GM18526 (cell line): ENCODE data around the gene LCN6.

Experiments used
- POLR2A ChIP-seq: IDR thresholded peaks from 3 replicates; pipeline ENCODE4 v1.6.1; 2011; ENCODE audit not compliant: insufficient read length; ENCODE audit errors: extremely low read depth

The LCN6 gene, protein sequence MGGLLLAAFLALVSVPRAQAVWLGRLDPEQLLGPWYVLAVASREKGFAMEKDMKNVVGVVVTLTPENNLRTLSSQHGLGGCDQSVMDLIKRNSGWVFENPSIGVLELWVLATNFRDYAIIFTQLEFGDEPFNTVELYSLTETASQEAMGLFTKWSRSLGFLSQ

DNA sequence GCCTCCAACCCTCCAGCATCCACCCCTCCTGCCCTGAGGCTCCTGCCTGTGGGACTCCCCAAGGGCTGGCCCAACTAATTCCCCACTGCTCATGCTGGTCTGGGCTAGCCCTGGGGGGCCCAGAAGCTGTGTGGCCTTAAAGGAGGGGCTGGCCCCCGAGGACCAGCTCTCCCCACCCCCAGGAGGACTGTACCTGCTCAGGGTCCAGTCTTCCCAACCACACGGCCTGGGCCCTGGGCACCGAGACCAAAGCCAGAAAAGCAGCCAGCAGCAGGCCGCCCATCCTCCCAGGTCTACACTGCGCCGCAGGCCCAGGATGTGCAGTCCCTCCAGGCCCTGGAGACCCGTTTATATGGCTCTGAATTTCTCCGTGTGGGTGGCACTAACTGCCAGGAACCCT is at the start of gene LCN6:
Gene LCN6, minus strand, starts transcription at position 325 of the 400 bp plus-strand sequence. Its CDS starts 42 bp downstream, at position 283.
- TF ChIP-seq POLR2A = no peak

DNA sequence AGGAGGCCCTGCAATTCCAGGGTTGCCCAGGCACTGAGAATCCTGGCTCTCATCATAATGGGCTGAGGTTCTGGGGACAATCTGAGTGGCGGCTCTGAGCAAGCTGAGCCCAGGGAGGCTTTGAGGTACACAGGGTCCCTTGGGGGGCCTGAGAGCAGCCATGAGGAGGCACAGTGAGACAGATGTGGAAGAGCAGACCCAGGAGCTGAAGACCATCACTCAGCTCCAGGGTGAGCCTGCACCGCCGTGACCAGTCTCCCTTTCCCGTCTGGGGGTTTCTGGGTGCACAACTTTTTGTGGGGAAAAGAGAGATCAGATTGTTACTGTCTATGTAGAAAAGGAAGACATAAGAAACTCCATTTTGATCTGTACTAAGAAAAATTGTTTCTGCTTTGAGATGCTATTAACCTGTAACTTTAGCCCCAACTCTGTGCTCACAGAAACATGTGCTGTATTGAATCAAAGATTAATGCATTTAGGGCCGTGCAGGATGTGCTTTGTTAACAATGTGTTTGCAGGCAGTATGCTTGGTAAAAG is 48.0 kb upstream of the LCN6 start, which contains the start of gene CCDC183:
Gene CCDC183, plus strand, starts transcription at position 101 of the 537 bp plus-strand sequence. Its CDS starts 60 bp downstream, at position 161.
- TF ChIP-seq POLR2A = no peak

DNA sequence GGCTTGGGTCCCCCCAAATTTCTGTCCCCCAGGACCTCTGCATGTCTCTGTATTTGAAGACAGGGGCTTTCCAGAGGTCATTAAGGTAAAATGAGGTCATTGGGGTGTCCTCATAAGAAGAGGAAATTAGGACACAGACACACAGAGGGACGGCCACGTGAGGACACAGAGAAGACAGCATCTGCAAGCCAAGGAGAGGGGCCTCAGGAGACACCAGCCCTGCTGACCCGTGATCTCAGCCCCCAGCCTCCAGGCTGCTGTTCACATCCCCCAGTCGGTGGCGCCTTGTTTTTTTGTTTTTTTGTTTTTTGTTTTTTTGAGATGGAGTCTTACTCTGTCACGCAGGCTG is 46.6 kb upstream of the LCN6 start:
- no peak for TF ChIP-seq POLR2A

DNA sequence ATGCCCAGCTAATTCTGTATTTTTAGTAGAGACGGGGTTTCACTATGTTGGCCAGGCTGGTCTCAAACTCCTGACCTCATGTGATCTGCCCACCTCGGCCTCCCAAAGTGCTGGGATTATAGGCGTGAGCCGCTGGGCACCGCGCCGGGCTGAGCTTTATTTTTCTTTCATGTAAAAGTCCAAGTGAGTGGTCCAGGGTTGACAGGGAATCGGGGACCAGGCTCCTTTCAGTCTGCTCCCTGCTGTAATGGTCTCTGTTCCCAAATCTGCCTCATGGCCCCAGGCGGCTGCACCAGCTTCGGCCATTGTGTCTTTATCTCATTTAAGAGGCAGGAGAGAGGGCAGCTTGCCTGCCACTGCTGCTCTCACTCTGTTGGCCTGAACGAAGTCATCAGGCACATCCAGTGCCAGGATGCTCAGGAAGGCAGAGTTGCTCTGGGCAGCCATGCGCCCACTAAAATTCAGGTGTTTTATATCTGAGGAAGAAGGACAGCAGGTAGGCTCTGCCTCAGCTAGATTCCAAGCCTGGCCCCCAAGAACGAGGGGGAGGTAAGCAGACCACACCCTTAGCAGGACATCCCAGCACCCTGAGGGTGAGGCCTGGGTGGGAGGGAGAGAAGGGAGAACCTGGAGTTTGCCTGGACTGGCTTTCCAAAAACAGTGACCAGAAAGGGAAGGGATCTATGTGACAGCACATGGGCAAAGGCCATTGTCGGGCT is 46.1 kb upstream of the LCN6 start:
- no peak for TF ChIP-seq POLR2A

DNA sequence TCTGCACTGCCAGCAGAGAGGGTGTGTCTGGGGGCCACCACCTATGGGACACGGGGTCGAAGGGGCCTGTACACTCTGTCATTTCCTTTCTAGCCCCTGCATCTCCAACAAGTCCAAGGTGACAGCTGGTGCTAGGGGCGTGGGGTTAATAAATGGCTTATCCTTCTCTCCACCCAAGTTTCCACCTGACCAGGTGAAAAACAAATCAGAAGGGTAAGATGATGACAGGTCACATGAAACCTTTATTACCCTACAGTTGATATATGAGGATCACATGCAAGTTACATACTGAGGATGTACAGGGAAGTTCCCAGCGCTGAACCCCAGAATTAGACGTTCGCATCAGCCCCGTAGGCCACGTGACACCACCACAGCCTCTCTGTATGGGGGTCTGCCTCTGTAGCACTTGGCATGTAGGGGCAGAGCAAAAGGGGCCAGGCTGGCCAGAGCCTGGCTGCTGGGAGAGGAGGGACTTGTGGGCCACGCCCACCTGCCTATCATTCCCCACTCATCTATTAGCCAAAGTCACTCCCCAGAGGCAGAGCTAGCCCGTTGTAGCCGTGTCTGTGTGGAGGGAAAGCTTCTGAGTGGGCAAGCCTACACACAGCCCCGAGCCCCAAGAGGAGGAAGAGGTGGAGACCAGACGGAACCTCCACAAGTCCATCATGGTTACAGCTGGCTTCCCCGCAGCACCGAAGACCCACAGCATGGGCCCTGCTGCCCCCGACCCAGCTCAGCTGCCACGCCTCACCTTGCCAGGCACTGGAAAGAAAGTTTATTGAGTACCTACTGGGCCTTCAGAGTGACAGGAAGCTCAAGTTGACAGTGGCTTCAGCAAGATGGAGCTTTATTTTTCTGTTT is 45.0 kb upstream of the LCN6 start:
- TF ChIP-seq POLR2A = no peak

DNA sequence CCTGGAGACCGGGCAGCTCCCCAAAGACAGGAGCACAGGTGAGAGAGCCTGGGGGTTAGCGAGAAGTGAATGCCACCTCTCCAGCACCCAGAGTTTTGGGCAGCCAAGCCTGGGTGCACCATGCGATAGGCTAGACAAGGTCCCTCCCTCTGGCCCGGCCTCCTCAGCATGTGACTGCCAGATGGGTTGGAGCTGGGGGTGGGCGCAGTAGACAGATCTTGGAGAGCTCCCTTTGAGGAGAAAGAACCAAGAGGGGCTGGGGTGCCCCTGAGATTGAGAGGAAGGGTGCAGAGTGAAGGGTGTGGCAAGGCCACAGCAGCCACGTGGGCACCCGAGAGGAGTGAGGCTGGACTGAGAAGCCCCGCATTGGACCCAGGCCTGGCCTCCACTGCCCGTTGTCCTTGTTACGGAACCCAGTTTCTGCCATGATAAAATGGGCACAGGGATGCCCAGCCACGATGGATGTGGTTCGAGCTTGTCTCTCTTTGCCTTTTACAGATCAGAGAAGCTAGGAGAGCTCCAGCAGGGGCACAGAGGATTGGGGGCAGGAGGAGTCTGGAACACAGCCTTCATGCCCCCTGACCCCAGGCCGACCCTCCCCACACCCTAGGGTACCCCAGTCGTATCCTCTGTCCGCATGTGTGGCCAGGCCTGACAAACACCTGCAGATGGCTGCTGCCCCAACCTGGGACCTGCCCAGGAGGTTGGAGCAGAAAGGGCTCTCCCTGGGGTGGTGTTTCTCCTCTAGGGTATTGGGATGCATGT is 44.2 kb upstream of the LCN6 start:
- no peak for TF ChIP-seq POLR2A

DNA sequence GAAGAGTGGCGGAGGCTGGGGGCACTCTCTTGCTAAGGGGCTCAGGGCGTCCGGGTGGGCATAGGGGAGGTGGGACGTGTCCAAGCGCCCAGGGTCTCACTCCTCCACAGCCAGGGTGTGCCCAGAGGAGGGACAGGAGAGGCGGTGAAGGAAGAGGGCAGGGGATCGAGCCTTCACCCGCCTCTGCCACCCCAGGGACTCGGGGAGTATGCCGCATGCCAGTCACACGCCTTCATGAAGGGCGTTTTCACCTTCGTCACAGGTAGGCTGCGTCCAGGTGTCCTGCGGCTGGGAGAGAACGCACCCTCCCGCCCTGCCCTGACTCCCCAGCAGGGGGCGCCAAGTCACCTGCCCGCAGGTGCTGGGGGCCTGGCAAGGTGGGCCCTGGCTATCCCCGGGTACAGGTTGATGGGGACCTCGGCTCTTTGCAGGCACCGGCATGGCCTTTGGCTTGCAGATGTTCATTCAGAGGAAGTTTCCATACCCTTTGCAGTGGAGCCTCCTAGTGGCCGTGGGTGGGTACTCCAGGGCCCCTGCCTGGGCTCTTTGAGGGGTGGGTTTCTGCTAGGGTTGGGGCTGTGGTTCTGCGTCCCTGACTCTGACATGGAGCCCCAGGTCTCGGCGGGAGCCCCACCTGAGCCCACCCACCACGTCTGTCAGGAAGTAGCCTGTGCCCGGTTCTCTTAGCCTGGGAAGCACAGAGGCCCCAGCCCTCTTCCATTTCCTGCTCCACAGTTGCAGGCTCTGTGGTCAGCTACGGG is 43.4 kb upstream of the LCN6 start:
- no peak for TF ChIP-seq POLR2A

DNA sequence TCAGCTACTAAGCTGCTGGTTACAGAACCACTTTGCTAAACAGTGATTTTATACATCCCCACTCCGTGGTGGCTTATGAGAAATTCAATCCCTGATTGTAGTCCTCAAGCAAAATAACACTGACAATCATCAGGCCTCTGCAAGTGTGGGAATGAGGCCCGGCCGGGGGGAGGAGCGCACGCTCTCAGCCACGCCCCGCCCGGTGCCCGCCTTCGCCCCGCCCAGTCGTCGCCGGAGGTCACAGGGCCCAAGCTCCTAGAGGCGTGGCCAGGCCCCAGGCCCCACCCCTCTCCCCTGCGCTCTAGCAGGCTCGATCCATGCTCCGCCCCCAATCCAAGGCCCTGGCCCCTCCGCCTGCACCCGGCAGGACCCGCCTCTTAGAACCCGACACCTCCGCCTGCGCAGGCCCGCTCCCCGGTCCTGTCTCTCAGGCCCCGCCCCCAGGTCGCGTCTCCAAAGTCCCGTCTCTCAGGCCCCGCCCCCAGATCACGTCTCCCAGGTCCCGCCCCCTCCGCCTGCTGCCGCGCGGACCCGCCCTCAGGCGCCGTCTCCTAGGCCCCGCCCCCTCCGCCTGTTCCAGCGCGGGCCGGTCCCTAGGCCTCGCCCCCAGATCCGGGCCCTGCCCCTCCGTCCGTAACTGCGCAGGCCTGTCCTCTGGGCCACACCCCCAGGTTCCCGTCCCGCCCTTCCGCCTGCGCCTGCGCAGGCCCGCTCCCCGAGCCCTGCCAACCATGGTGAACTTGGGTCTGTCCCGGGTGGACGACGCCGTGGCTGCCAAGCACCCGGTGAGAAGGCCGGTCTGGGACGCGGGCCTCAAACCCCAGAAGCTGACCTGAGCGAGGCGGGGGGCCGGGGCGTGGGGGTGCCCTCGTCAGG is 42.6 kb upstream of the LCN6 start, which contains the start of gene TMEM141:
Gene TMEM141, plus strand, starts transcription at position 705 of the 876 bp plus-strand sequence. Its CDS starts 27 bp downstream, at position 732.
- peak; percentile 75 for TF ChIP-seq POLR2A

DNA sequence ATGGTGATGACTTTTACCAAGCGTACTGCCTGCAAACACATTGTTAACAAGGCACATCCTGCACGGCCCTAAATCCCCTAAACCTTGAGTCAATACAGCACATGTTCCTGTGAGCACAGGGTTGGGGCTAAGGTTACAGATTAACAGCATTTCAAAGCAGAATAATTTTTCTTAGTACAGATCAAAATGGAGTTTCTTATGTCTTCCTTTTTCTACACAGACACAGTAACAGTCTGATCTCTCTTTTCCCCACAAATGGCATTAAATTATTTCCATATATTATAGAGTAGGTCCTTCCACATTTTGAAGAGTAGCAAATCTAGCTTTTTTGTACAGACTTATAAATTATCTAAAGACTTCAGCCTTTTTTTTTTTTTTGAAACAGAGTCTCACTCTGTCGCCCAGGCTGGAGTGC is 41.2 kb upstream of the LCN6 start:
- TF ChIP-seq POLR2A = no peak

DNA sequence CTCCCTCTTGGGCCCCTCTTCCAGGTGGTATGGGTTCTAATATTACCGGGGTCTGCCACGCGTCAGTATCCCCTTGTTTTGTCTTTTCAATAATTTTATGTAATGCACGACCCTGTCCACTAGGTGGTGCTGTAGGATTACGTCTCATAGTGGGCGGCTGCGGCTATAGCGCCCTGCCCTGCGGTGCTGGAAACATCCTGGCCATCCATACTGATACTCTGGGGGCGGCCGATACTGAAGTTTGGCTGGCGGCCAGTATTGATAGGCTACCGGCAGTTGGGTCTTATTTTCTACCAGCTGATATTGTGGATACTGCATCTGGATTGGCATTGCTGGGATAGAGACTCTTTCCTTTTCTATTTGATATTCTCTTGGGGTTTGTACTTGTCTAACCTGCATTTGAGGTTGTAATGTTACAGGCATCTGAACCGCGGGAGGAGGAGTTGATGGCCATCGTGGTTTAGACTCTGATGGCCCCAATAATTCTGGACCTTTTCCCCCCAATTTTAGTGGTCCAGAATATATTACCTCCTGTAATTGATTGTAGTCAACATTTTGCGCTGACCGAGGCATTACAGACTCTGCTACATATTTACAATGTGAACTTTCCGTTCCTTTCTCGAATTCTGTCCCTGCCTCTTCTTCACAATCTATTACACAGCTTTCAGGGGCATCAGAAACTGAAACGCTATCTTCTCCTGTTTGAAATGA is 39.5 kb upstream of the LCN6 start:
- no peak for TF ChIP-seq POLR2A

DNA sequence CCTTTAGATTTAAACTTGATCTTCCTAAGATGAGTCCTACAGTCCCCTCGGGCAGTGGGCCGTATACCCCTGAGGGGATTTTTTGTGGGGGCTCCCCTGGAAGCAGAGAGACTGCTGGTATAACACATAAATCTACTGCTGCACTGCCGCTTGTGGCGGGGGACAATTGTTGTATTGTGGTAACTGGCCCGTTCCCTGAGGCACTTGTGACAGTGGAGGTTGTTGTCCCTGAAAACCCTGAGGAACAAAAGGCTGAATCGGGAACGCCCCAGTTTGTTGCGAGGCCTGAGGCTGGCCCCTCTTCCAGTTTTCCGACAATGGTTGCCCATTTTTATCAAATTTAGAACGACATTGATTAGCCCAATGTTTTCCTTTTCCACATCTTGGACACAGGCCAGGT is 38.1 kb upstream of the LCN6 start:
- no peak for TF ChIP-seq POLR2A

DNA sequence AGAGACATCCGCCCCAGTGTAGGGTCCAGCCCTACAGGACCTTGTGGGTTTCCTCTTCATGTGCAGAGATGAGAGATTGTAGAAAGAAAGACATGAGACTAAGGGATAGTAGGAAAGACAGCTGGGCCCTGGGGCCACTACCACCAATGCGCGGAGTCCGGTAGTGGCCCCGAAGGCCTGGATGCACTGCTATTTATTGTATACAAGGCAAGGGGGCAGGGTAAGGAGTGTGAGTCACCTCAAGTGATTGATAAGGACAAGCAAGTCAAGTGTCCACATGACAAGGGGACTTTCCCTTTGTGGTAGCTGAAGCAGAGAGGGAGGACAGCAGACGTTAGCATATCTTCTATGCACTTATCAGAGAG is 36.7 kb upstream of the LCN6 start:
- no peak for TF ChIP-seq POLR2A
